Lower leg skin (tissue), 3 donors: Measurements from ENCODE around the gene WIPF2.

Experiments
- POLR2A ChIP-seq, 2 donors: fragments of 450-650 bp; IDR thresholded peaks; one replicate each; pipeline ENCODE4 v1.6.1; 2016 to 2017; ENCODE audit warnings: antibody characterized with exemption in 2 of 2, mild to moderate bottlenecking in 1 of 2, moderate library complexity in 1 of 2
- TF ChIP-seq, protein P1 (sequence below), 3 donors: fragments of 450-650 bp; IDR thresholded peaks; one replicate each; pipeline ENCODE4 v1.5.1; 2016; ENCODE audit warnings: antibody characterized with exemption in 3 of 3, mild to moderate bottlenecking in 3 of 3, moderate library complexity in 2 of 3

DNA sequence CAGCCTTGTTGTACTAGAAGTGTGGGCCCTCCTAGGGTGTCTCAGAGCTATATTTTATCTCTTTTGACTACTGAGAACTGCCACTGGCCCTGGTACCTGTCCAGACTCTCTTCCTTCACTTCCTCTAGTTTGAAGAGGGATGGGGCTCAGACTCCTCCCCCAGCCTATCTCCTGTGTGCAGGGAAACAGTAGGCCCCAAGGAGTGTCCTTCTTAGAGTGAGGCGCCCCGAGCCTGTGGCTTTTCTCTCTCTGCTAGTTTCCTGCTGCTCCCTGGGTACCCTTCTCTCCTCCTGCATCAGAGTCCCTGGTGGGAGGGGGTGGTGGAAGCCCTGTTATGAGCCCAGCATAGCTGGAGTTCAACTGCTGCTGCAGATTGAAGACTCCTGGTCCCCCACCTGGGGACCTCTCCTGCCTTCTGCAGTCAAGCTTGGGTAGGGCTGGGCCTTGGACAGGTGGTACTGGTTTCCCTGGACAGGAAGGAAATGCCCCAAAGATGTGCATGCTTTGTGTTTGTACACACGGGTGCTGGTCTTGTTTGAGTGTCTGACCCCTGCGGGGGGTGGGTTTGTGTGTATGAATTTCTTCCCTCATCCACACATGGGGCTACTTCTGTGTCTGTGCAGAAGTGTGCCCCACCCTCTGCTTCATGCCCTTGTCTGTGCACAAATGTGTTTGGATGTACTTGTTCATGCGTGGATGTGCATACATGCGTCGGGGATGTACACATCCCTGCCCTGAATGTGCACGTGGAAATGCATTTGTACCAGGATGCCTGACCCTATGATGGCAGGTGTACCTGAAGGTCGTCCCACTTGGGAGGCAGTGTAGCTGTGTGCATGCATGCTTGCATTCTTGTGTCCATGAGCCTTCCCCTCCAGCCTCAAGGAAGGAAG is 96.8 kb downstream of the WIPF2 start:
- TF ChIP-seq, protein P1, sequence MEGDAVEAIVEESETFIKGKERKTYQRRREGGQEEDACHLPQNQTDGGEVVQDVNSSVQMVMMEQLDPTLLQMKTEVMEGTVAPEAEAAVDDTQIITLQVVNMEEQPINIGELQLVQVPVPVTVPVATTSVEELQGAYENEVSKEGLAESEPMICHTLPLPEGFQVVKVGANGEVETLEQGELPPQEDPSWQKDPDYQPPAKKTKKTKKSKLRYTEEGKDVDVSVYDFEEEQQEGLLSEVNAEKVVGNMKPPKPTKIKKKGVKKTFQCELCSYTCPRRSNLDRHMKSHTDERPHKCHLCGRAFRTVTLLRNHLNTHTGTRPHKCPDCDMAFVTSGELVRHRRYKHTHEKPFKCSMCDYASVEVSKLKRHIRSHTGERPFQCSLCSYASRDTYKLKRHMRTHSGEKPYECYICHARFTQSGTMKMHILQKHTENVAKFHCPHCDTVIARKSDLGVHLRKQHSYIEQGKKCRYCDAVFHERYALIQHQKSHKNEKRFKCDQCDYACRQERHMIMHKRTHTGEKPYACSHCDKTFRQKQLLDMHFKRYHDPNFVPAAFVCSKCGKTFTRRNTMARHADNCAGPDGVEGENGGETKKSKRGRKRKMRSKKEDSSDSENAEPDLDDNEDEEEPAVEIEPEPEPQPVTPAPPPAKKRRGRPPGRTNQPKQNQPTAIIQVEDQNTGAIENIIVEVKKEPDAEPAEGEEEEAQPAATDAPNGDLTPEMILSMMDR (IDR thresholded peaks at IDR 0.05): no peak
- no peak for TF ChIP-seq POLR2A (IDR thresholded peaks at IDR 0.05)
